Right atrium auricular region (tissue), 2 donors: Measurements from ENCODE around the gene FRAS1. TPM values are rescaled to one million over a fixed set of nuclear protein-coding genes. Genes with fewer than 3 reads are reported as not detected.

Source experiments
- DNase-seq: peaks from one replicate; pipeline ENCODE4 v3.0.0-alpha.2; 2019; ENCODE audit warnings: low spot score
- H3K27ac ChIP-seq, 2 donors: fragments of 200-600 bp; sonication (generic); 1 replicate in 1 of 2; 2 replicates in 1 of 2; pipeline ENCODE4 v1.5.1; 2016 to 2019
- H3K27me3 ChIP-seq, 2 donors: fragments of 200-600 bp; sonication (generic); one replicate each; pipeline versions ENCODE4 v1.5.1 to v1.6.0; 2017 to 2019
- H3K36me3 ChIP-seq: fragments of 200-600 bp; sonication (generic); one replicate; pipeline ENCODE4 v1.5.1; 2016
- H3K4me1 ChIP-seq, 2 donors: fragments of 200-600 bp; sonication (generic); one replicate each; pipeline versions ENCODE4 v1.5.1 to v1.6.0; 2017 to 2019
- H3K4me3 ChIP-seq, 2 donors: fragments of 200-600 bp; sonication (generic); 1 replicate in 1 of 2; 2 replicates in 1 of 2; pipeline ENCODE4 v1.5.1; 2017 to 2019; ENCODE audit warnings: mild to moderate bottlenecking in 1 of 2, moderate library complexity in 1 of 2
- H3K9me3 ChIP-seq, 2 donors: fragments of 200-600 bp; sonication (generic); one replicate each; pipeline ENCODE4 v1.5.1; 2019
- total RNA-seq, 2 donors: library from RNA; depleted of rRNA; stranded (reverse); fragments of >200 nt; gene quantifications; one replicate each; pipeline ENCODE4 v1.1.0, GENCODE V29; 2016
- TF ChIP-seq, protein P1 (sequence below), 2 donors: fragments of 200-600 bp; sonication (generic); IDR thresholded peaks; one replicate each; pipeline ENCODE4 v1.5.1; 2019; ENCODE audit warnings: antibody characterized with exemption in 2 of 2

FRAS1 gene
- total RNA-seq, 2 donors from 2014 or later: 5.8 to 12.9 TPM

GRCh38 chr4:78395642-78396041 lies 338.5 kb downstream of the FRAS1 start:
- TF ChIP-seq, protein P1, sequence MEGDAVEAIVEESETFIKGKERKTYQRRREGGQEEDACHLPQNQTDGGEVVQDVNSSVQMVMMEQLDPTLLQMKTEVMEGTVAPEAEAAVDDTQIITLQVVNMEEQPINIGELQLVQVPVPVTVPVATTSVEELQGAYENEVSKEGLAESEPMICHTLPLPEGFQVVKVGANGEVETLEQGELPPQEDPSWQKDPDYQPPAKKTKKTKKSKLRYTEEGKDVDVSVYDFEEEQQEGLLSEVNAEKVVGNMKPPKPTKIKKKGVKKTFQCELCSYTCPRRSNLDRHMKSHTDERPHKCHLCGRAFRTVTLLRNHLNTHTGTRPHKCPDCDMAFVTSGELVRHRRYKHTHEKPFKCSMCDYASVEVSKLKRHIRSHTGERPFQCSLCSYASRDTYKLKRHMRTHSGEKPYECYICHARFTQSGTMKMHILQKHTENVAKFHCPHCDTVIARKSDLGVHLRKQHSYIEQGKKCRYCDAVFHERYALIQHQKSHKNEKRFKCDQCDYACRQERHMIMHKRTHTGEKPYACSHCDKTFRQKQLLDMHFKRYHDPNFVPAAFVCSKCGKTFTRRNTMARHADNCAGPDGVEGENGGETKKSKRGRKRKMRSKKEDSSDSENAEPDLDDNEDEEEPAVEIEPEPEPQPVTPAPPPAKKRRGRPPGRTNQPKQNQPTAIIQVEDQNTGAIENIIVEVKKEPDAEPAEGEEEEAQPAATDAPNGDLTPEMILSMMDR (IDR thresholded peaks at IDR 0.05): no peak
- H3K4me3 ChIP-seq: no peak overlapping the region
- H3K36me3 ChIP-seq: no peaks in the 10 kb centered on the region
- no peak for DNase-seq
- peaks cover 0 to 19% of the 10 kb centered on the region in 2 donors for H3K9me3 ChIP-seq
- H3K27me3 ChIP-seq: no peaks in the 10 kb centered on the region
- no peak overlapping the region for H3K27ac ChIP-seq
- H3K4me1 ChIP-seq: no peaks in the 10 kb centered on the region

DNA sequence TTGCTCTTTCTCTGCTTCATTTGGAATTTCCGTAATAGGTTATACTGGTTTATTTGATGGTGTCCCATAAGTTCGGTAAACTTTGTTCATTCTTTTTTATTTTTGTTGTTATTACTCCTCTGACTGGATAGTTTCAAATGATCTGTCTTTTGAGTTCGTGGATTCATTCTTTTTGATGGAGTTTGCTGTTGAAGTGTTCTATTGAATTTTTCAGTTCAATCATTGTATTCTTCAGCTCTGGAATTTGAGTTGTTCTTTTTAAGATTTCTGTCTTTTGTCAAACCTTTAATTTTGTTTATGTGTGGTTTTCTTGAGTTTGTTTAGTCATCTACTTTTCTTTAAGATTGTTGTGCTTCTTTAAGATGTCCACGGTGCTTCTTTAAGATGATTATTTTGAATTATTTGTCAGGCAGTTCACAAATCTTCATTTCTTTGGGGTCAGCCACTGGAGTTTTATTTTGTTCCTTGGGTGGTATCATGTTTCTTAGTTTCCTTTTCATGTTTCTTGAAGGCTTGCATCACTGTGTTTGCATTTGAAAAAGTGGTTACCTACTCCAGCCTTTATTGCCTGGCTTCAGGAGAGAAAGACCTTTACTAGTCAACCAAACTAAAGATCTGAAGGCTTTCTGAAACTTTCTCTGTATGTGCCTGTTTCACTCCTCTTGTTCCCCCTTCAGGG lies 339.6 kb downstream of the FRAS1 start:
- Histone ChIP-seq H3K4me1 (no peaks in the 10 kb centered on the region), H3K27me3 (no peaks in the 10 kb centered on the region), H3K4me3 (no peak overlapping the region), H3K9me3 (peaks cover 0 to 19% of the 10 kb centered on the region in 2 donors), H3K27ac (no peak overlapping the region), H3K36me3 (no peaks in the 10 kb centered on the region)
- no peak for DNase-seq
- TF ChIP-seq, protein P1 (IDR thresholded peaks at IDR 0.05): no peak

DNA sequence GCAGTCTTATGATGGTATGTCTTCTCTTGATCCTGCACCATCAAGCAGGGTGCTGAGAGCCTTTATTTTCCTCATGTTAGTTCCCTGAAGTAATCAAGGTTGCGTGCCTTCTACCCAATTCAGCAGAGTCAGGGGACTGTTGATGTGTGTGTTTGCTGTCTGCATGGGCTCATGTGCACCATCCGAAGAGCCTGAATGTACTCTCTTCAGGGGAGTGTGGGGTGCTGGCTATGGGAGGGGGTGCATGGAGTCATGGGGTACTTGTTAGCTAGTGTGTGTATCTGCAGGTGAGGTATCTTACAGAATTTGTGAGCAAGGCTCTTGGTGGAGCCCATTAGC lies 340.1 kb downstream of the FRAS1 start:
- Histone ChIP-seq H3K36me3 (no peaks in the 10 kb centered on the region), H3K27ac (no peak overlapping the region), H3K4me3 (no peak overlapping the region), H3K9me3 (peaks cover 0 to 19% of the 10 kb centered on the region in 2 donors), H3K27me3 (no peaks in the 10 kb centered on the region), H3K4me1 (no peaks in the 10 kb centered on the region)
- DNase-seq: no peak
- TF ChIP-seq, protein P1 (IDR thresholded peaks at IDR 0.05): no peak

DNA sequence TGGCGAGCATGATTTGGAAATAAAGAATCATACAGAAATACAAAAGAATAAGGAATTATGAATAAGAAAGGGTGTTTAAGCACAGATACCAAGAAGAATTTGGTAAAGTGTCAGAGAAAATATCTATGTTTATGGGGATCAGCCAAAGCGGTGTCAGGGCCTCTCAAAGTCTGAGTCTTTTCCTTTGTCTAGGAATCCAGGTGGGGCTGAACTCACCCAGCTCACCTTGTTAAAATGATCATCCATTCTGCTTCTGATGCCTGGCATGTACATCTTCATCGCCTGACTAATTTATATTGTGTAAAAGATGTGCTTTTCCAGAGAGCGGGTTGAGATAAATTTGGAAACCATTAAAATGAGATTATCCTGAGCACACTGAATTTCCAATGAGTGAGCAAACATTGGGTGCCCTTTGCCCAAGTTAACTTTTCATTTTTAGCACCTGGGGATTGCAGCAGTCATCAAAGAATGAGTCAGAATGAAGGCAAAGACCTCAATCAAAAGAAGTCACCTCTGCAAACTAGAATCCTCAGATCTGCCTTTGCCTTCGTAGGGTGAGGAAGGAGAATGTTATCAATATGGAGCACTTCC lies 352.6 kb downstream of the FRAS1 start:
- H3K27me3 ChIP-seq: no peaks in the 10 kb centered on the region
- H3K4me3 ChIP-seq: no peak overlapping the region
- TF ChIP-seq, protein P1 (IDR thresholded peaks at IDR 0.05): no peak
- DNase-seq: no peak
- no peak overlapping the region for H3K27ac ChIP-seq
- H3K36me3 ChIP-seq: no peaks in the 10 kb centered on the region
- H3K9me3 ChIP-seq: no peaks in the 10 kb centered on the region
- no peaks in the 10 kb centered on the region for H3K4me1 ChIP-seq

DNA sequence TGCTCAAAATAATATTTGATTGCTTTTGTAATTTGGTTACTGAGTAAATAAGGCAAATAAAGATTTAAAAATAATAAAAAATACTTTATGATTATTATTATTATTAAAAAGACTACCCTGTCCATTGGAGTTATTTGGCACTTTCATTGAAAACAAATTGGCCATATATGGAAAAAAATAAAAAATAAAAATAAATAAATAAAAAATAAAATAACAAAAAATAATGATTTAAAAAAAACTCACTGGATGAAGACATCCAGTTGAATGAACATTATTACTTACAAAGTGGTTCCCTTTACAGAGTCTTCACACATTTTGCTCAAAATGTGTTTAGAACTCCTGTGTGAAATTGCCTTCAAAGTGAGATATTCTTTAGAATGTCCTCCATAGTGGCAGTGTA lies 353.1 kb downstream of the FRAS1 start:
- Histone ChIP-seq H3K4me3 (no peak overlapping the region), H3K4me1 (no peaks in the 10 kb centered on the region), H3K27ac (no peak overlapping the region), H3K36me3 (no peaks in the 10 kb centered on the region), H3K27me3 (no peaks in the 10 kb centered on the region), H3K9me3 (no peaks in the 10 kb centered on the region)
- TF ChIP-seq, protein P1 (IDR thresholded peaks at IDR 0.05): no peak
- no peak for DNase-seq

DNA sequence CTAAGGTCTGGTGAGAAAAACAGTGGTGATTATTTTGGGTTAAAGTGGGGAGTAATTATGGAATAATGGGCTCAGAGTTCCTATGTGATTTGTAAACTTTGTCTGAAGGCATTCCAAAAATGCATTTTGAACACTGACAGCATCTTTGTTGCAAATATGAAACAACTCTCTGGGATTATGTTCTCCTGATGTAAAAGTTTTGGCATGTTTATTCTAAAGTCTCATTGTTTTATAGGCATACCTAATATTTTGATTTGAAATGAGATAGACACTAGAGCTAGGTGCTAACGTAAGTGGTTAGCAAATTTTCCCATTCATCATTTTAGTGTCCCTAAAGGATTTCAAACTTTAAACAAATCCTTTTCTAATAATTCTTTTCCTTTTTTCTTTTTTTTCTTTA lies 353.6 kb downstream of the FRAS1 start:
- Histone ChIP-seq H3K9me3 (no peaks in the 10 kb centered on the region), H3K27me3 (no peaks in the 10 kb centered on the region), H3K4me1 (no peaks in the 10 kb centered on the region), H3K36me3 (no peaks in the 10 kb centered on the region), H3K27ac (no peak overlapping the region), H3K4me3 (no peak overlapping the region)
- TF ChIP-seq, protein P1 (IDR thresholded peaks at IDR 0.05): no peak
- no peak for DNase-seq
